Stomach (tissue), 9 donors: ENCODE results near the gene ACVR1. TPM values are rescaled to one million over a fixed set of nuclear protein-coding genes. Genes with fewer than 3 reads are reported as not detected.
A peak's percentile ranks its signal among the peaks of the same experiment; 100 is the strongest.

Source experiments
- DNase-seq, 2 donors: peaks; one replicate each; pipeline versions ENCODE4 v3.0.0 to v3.0.0-alpha.2; 2013 to 2019
- H3K27ac ChIP-seq, 5 donors: fragments of 200-600 bp in 4 of 5; sonication (generic) in 4 of 5; one replicate each; pipeline ENCODE4 v1.5.1; 2013 to 2019; ENCODE audit warnings: mild to moderate bottlenecking in 1 of 5, moderate library complexity in 1 of 5
- H3K27me3 ChIP-seq, 3 donors: fragments of 200-600 bp; sonication (generic); one replicate each; pipeline ENCODE4 v1.5.1; 2017 to 2019; ENCODE audit warnings: mixed run types in 1 of 3
- H3K36me3 ChIP-seq, 4 donors: fragments of 200-600 bp; sonication (generic); 1 replicate in 3 of 4; 2 replicates in 1 of 4; pipeline ENCODE4 v1.5.1; 2016 to 2019
- H3K4me1 ChIP-seq, 4 donors: fragments of 200-600 bp; sonication (generic); one replicate each; pipeline ENCODE4 v1.5.1; 2016 to 2019
- H3K4me3 ChIP-seq, 4 donors: fragments of 200-600 bp; sonication (generic) in 3 of 4; one replicate each; pipeline ENCODE4 v1.5.1; 2016 to 2019; ENCODE audit warnings: mild to moderate bottlenecking in 1 of 4
- H3K9me3 ChIP-seq, 4 donors: fragments of 200-600 bp; sonication (generic); one replicate each; pipeline ENCODE4 v1.5.1; 2016 to 2019
- EP300 ChIP-seq: sonication (generic); formaldehyde crosslinking; IDR thresholded peaks from one replicate; pipeline ENCODE4 v1.6.1; 2017; ENCODE audit warnings: antibody characterized with exemption
- POLR2A ChIP-seq, 4 donors: fragments of 450-650 bp; IDR thresholded peaks; one replicate each; pipeline ENCODE4 v1.6.1; 2016; ENCODE audit warnings: antibody characterized with exemption in 4 of 4, control low read depth in 2 of 4, mild to moderate bottlenecking in 1 of 4, moderate library complexity in 1 of 4
- POLR2AphosphoS5 ChIP-seq, 3 donors: sonication (generic); formaldehyde crosslinking; IDR thresholded peaks; one replicate each; pipeline ENCODE4 v1.6.1; 2016; ENCODE audit warnings: antibody characterized with exemption in 3 of 3
- WGBS, 5 donors: extraction: QIAGEN DNeasy Blood & Tissue Kit in 3 of 5; methylation state at CpG; one replicate each; pipeline versions ENCODE4 v1.1.5 to v1.1.7; 2013 to 2018; 5-methylcytosine and 5-hydroxymethylcytosine counted together
- intact Hi-C: fragments of 100-400 bp; cut with DNase I; formaldehyde crosslinking; loops from one replicate; pipeline ENCODE4 v1.15.1; 2023; ENCODE audit warnings: low total_unique reads
- polyA plus RNA-seq, 3 donors: library from polyadenylated mRNA; stranded (reverse); fragments of 200-250 nt; gene quantifications; one replicate each; pipeline ENCODE4 v1.2.3, GENCODE V29; 2013
- total RNA-seq, 5 donors: library from RNA; depleted of rRNA; stranded (reverse); fragments of >200 nt; gene quantifications; one replicate each; pipeline versions ENCODE4 v1.1.0 to v1.2.3, GENCODE V29; 2014 to 2016
- TF ChIP-seq, protein P1 (sequence below), 7 experiments: fragments of 450-650 bp in 4 of 7; fragments of 200-600 bp in 3 of 7; sonication (generic) in 3 of 7; IDR thresholded peaks; one replicate each; pipeline ENCODE4 v1.5.1; 2016 to 2019; ENCODE audit warnings: antibody characterized with exemption in 7 of 7, control low read depth in 2 of 7, mild to moderate bottlenecking in 1 of 7
- donor health status: healthy with polysubstance abuse.
- donor health status: Bipolar disorder and iron deficiency.
- donor health status: healthy.

The ACVR1 gene
- total and polyA plus RNA-seq, 8 donors, result 2.3 to 32.1 (median 5.6) TPM

DNA sequence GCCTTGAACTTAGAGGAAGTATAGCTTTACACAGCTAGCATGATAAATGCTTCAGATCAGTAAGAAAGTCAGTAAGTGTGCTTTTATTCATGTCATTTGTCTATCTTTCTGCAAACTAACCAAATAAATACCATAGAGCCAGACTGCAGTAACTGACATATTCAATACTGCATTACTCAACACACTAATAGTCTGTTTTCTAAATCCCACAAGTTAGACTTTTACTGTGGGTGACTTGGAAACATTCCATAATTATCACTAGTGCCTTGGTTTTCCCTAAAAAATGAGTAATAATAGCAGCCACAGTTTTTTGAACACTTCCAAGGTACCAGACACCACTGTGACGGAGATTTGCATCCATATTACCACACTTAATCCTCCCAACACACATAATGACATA, 33.0 kb downstream of the ACVR1 start:
- intact Hi-C loops, result no loop called here
- Histone ChIP-seq H3K36me3 (no peaks in the 10 kb centered on the region), H3K27ac (no peak overlapping the region), H3K9me3 (no peaks in the 10 kb centered on the region), H3K4me3 (no peak overlapping the region), H3K27me3 (no peaks in the 10 kb centered on the region), H3K4me1 (peaks cover 41 to 63% (median 50%) of the 10 kb centered on the region in 4 donors)
- DNase-seq, result no peak
- TF ChIP-seq EP300 (no peak), POLR2A (IDR thresholded peaks at IDR 0.05) (no peak), POLR2AphosphoS5 (IDR thresholded peaks at IDR 0.05) (no peak)
- TF ChIP-seq, protein P1, sequence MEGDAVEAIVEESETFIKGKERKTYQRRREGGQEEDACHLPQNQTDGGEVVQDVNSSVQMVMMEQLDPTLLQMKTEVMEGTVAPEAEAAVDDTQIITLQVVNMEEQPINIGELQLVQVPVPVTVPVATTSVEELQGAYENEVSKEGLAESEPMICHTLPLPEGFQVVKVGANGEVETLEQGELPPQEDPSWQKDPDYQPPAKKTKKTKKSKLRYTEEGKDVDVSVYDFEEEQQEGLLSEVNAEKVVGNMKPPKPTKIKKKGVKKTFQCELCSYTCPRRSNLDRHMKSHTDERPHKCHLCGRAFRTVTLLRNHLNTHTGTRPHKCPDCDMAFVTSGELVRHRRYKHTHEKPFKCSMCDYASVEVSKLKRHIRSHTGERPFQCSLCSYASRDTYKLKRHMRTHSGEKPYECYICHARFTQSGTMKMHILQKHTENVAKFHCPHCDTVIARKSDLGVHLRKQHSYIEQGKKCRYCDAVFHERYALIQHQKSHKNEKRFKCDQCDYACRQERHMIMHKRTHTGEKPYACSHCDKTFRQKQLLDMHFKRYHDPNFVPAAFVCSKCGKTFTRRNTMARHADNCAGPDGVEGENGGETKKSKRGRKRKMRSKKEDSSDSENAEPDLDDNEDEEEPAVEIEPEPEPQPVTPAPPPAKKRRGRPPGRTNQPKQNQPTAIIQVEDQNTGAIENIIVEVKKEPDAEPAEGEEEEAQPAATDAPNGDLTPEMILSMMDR (IDR thresholded peaks at IDR 0.05), result no peak
- WGBS, 5 donors, result 93 to 100% (median 97%) methylated on average over 1 of the region's 1 CpG

DNA sequence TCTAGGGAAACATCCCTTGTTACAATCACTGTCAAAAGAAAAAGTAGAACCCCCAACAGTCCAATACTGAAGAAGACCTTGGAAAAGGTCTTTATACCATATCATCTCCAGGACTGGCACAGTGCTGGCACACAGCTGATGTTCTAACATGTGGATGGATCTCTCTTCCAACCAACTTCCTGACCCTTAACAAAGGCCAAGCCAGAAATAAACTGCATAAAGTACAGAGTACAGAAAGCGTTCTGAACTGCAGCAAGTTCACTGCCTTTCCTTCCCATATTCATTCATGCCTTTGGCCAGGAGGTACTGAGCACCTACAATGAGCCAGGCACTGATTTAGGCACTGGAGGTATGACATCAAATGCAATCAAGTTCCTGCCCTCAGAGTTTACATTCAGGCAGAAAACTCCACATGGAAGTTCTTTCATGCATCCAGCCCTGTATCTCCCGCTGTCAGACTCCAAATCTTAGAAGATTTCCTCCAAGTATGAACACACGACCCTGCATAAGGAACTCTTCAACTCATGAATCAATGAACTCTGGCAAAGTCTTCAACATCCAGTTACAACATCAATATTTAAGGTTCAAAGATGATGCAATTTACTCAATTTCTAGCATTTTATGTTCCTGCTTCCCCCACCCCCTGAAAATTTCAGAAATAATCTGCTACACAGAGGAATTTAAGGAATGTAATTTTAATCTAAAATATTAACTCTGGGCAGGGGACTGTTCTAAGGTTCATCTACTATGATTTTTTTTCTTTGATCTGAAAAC, 33.8 kb downstream of the ACVR1 start:
- H3K4me1 ChIP-seq, result peaks cover 46 to 65% (median 57%) of the 10 kb centered on the region in 4 donors
- no peak overlapping the region for H3K4me3 ChIP-seq
- no peaks in the 10 kb centered on the region for H3K36me3 ChIP-seq
- H3K27ac ChIP-seq, result no peak overlapping the region
- no peaks in the 10 kb centered on the region for H3K27me3 ChIP-seq
- DNase-seq, result no peak
- intact Hi-C loops, result no loop called here
- H3K9me3 ChIP-seq, result no peaks in the 10 kb centered on the region
- WGBS, 5 donors, result 57 to 71% (median 70%) methylated on average over 3 of the region's 3 CpGs
- no peak for TF ChIP-seq POLR2A (IDR thresholded peaks at IDR 0.05)
- TF ChIP-seq, protein P1 (IDR thresholded peaks at IDR 0.05), result no peak
- TF ChIP-seq POLR2AphosphoS5 (IDR thresholded peaks at IDR 0.05), result no peak

DNA sequence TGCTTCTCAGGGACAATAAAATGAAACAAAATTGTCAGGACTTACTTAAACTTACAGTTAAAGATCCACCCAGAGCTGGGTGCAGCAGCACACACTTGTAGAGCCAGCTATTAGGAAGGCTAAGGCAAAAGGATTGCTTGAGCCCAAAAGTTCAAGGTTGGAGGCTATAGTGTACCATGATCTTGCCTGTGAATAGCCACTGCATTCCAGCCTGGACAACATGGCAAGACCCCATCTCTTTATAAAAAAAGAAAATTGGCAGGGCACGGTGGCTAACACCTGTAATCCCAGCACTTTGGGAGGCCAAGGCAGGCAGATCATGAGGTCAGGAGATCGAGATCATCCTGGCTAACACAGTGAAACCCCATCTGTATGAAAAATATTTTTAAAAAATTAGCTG, 34.6 kb downstream of the ACVR1 start:
- H3K4me1 ChIP-seq, result peaks cover 46 to 74% (median 64%) of the 10 kb centered on the region in 4 donors
- WGBS, 5 donors, result 93 to 100% (median 98%) methylated on average over 2 of the region's 2 CpGs
- no peak overlapping the region for H3K4me3 ChIP-seq
- no peaks in the 10 kb centered on the region for H3K36me3 ChIP-seq
- H3K27me3 ChIP-seq, result no peaks in the 10 kb centered on the region
- TF ChIP-seq POLR2A (IDR thresholded peaks at IDR 0.05) (no peak), EP300 (no peak), POLR2AphosphoS5 (IDR thresholded peaks at IDR 0.05) (no peak)
- TF ChIP-seq, protein P1 (IDR thresholded peaks at IDR 0.05), result no peak
- DNase-seq, result no peak
- intact Hi-C loops, result no loop called here
- H3K27ac ChIP-seq, result peak overlapping the region in 4 of 5 donors; percentile 5 to 58 (median 42)
- H3K9me3 ChIP-seq, result no peaks in the 10 kb centered on the region

DNA sequence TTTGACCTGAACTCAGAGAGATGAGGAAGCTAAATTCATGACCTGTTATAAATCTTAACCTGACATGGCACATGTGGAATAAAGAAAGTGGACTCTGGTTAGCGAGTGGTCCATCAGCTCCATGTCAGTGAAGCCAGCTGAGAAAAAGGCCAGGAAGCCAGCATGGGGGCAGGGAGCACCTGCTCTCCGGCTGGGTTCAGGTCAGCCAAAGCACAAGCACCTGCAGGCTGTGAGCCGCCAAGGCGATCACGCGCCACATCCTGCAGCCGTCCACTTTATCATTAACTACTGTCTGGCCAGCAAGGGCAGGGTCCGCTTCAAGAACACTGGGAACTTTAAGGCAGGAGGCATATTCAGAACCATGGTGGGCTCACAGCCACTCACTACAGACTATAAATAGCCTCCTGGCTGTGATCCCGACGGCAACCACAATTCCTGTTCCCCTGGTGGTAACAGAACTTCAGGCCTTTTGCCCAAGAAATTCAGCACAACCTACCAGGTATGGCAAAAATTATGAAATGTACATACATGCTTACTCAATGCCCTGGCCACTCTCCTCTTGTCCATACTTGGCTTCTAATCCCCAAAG, 35.5 kb downstream of the ACVR1 start:
- Histone ChIP-seq H3K36me3 (no peaks in the 10 kb centered on the region), H3K27me3 (no peaks in the 10 kb centered on the region), H3K27ac (peak overlapping the region; percentile 5 to 58 (median 31)), H3K4me1 (peaks cover 46 to 78% (median 65%) of the 10 kb centered on the region in 4 donors), H3K4me3 (no peak overlapping the region), H3K9me3 (no peaks in the 10 kb centered on the region)
- DNase-seq, result peak; percentile 66 to 83
- 21 to 46% (median 42%) methylated on average over 5 to 10 of the region's 10 CpGs for WGBS, 5 donors
- intact Hi-C loops, result no loop called here
- TF ChIP-seq, protein P1 (IDR thresholded peaks at IDR 0.05), result peak in 1 of 7 experiments; percentile 11
- TF ChIP-seq EP300 (no peak), POLR2A (IDR thresholded peaks at IDR 0.05) (no peak), POLR2AphosphoS5 (IDR thresholded peaks at IDR 0.05) (peak in 2 of 3 donors; percentile 21 to 38)
